Lower lobe of right lung (tissue), 2 donors: ENCODE data around the gene DLGAP4. TPM values are rescaled to one million over a fixed set of nuclear protein-coding genes. Genes with fewer than 3 reads are reported as not detected.
A peak's percentile ranks its signal among the peaks of the same experiment; 100 is the strongest.

Experiments used
- ATAC-seq, 2 donors: fragments of 200-7000 bp; cut with Tn5 transposase; one replicate each; pipeline ENCODE4 v1.9.1; 2020 to 2022; ENCODE audit warnings: mild to moderate bottlenecking in 2 of 2, moderate library complexity in 2 of 2
- DNase-seq: peaks from one replicate; pipeline ENCODE4 v3.0.0-alpha.2; 2020
- H3K27ac ChIP-seq: fragments of 200-600 bp; one replicate; pipeline ENCODE4 v1.8.0; 2022
- H3K27me3 ChIP-seq: fragments of 200-600 bp; one replicate; pipeline ENCODE4 v1.8.0; 2022; ENCODE audit warnings: low read depth
- H3K36me3 ChIP-seq: fragments of 200-600 bp; one replicate; pipeline ENCODE4 v1.8.0; 2022; ENCODE audit warnings: mild to moderate bottlenecking
- H3K4me1 ChIP-seq: fragments of 200-600 bp; one replicate; pipeline ENCODE4 v1.8.0; 2022
- H3K4me3 ChIP-seq: fragments of 200-600 bp; one replicate; pipeline ENCODE4 v1.8.0; 2022; ENCODE audit warnings: mild to moderate bottlenecking
- H3K9me3 ChIP-seq: fragments of 200-600 bp; one replicate; pipeline ENCODE4 v1.8.0; 2022
- intact Hi-C: fragments of 100-400 bp; cut with DNase I; formaldehyde crosslinking; loops from one replicate; pipeline ENCODE4 v1.11.0; 2022
- total RNA-seq: library from RNA; stranded (reverse); fragmentation: NEBNext Ultra II Directional; extraction: Animal tissue kit (Norgen Biotek cat#: 25700); gene quantifications from one replicate; pipeline ENCODE4 v1.2.1, GENCODE V29; 2021
- TF ChIP-seq, protein P1 (sequence below): fragments of 200-600 bp; IDR thresholded peaks from one replicate; pipeline ENCODE4 v1.8.0; 2022; ENCODE audit warnings: antibody characterized with exemption, mild to moderate bottlenecking
- donor health status: DM: no; HTN: yes; CAD: no; lungs with severe emphysema.

The DLGAP4 gene
- total RNA-seq, 1 donor from 2014 or later = 59.3 TPM

DNA sequence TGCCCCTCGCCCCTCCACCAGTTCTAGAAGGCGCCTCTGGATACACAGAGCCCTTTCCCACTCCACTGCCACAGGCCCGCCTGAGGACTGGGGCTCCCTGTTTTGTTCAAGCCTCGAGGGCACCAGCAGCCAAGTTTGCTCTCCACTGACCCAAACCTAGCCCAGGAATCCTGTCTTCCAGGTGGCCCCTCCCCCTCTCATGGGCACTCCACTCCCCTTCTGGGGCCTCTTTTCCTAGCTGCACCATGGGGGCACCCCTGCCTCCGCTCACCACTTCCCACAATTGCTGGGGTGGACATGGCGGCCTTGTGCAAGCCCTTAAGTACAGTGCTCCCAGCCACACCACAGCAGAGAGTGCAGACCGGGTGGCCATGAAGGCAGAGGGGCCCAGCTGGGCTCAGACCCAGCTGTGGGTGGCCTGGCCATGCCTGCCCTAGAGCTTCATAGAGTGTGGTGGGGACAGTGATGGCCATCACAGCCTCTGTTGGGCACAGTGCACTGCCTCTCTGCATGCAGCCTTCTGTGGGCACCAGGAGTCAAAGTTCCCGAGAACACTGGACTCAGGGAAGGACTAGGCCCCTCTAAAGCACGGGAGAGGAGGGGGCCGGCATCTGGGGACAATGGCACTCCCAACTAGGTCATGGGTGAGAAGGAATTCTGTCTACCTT lies 236.5 kb downstream of the DLGAP4 start:
- intact Hi-C loops = no loop called here
- Histone ChIP-seq H3K9me3 (no peaks in the 10 kb centered on the region), H3K4me3 (peak overlapping the region; percentile 65), H3K36me3 (peaks cover 25% of the 10 kb centered on the region), H3K27ac (peak overlapping the region; percentile 86), H3K4me1 (peaks cover 32% of the 10 kb centered on the region), H3K27me3 (no peaks in the 10 kb centered on the region)
- DNase-seq = no peak
- ATAC-seq = no peak
- TF ChIP-seq, protein P1, sequence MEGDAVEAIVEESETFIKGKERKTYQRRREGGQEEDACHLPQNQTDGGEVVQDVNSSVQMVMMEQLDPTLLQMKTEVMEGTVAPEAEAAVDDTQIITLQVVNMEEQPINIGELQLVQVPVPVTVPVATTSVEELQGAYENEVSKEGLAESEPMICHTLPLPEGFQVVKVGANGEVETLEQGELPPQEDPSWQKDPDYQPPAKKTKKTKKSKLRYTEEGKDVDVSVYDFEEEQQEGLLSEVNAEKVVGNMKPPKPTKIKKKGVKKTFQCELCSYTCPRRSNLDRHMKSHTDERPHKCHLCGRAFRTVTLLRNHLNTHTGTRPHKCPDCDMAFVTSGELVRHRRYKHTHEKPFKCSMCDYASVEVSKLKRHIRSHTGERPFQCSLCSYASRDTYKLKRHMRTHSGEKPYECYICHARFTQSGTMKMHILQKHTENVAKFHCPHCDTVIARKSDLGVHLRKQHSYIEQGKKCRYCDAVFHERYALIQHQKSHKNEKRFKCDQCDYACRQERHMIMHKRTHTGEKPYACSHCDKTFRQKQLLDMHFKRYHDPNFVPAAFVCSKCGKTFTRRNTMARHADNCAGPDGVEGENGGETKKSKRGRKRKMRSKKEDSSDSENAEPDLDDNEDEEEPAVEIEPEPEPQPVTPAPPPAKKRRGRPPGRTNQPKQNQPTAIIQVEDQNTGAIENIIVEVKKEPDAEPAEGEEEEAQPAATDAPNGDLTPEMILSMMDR = no peak

DNA sequence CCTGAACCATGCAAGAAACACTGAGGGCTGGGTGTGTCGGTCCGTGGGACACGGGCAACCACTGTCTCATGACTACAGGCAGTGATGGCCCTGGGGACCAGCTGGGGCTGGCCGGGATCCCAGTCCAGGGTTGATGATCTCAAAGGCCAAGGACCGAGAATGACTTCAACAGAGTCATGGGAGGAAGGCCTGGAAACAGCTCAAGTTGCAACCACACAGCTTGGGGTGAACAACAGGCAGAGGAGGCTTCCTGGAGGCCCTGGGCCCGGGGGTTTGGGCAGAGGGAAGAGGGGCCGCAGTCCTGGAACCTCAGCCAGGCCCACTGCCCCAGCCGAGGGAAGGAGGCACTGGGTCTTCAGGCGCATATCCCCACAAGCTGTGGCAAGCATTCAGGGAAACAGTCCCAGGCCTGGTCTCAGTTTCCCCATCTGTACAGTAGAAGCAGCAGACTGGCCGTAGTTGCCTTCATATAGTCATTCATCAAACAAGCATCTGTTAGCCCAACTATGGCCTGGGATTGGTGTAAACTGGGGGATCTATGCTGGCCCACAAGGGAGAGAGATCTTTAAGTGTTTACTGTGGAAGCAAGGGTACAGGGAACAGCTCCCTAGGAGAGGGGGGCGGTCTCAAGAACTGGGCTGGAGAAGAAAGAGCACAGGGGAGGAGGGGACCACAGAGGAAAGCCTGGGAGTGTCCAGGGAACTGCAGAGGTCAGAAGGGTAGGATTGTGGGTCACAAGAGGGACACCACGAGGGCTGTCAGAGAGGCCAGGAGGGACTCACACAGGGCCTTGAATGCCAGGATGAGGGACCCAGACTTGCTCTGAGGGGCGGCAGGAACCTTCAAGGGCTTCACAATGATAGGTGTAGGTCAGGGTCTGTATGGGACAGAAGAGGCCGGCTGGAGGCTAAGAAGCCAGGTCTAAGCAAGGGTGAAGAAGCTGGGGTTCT lies 237.3 kb downstream of the DLGAP4 start:
- DNase-seq (no peak), ATAC-seq (no peak)
- intact Hi-C loops = no loop called here
- H3K9me3 ChIP-seq = no peaks in the 10 kb centered on the region
- peaks cover 33% of the 10 kb centered on the region for H3K36me3 ChIP-seq
- peak overlapping the region; percentile 65 for H3K4me3 ChIP-seq
- TF ChIP-seq, protein P1 = no peak
- H3K27ac ChIP-seq = peak overlapping the region; percentile 64
- H3K27me3 ChIP-seq = no peaks in the 10 kb centered on the region
- peaks cover 32% of the 10 kb centered on the region for H3K4me1 ChIP-seq

DNA sequence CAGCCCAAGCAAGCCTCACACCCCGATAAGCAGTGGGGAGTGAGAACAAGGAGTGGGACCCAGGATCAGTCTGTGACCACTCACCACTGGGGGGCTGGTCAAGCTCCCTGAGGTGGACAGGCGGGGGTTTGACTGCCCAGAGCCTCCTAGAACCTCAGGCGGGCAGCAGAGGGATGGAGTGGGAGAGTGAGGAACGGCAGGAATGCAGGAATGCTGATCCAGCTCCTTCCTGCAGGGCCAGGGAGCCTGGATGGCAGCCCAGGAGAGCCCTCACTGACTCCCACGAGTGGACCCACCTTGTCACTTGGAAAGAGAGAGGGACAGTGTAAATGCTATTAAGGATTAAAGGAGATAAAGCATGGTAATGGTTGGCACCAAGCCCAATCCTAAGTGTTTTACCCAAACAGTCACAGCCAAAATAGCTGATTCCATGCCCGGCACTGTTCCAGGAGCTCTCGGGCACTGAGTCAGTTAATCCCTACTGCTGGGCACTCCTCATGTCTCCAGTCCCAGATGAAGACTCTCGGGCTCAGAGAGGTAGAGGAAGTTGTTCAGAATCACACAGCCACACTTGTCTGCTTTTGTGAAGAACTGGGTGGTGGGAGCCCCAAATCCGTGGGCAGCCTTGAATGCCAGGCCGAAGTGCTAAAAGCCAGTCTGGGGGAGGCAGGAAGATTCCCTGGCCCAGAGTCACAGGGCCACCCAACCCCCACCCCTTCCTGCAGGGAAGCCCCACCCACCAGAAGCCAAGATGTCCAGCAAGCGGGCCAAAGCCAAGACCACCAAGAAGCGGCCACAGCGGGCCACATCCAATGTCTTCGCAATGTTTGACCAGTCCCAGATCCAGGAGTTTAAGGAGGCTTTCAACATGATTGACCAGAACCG lies 238.2 kb downstream of the DLGAP4 start:
- H3K9me3 ChIP-seq = no peaks in the 10 kb centered on the region
- TF ChIP-seq, protein P1 = no peak
- H3K4me3 ChIP-seq = peak overlapping the region; percentile 65
- H3K27me3 ChIP-seq = no peaks in the 10 kb centered on the region
- peak; percentile 45 to 60 for ATAC-seq
- DNase-seq = peak; percentile 70
- intact Hi-C loops = no loop called here
- peaks cover 36% of the 10 kb centered on the region for H3K36me3 ChIP-seq
- H3K27ac ChIP-seq = peak overlapping the region; percentile 64
- peaks cover 32% of the 10 kb centered on the region for H3K4me1 ChIP-seq

DNA sequence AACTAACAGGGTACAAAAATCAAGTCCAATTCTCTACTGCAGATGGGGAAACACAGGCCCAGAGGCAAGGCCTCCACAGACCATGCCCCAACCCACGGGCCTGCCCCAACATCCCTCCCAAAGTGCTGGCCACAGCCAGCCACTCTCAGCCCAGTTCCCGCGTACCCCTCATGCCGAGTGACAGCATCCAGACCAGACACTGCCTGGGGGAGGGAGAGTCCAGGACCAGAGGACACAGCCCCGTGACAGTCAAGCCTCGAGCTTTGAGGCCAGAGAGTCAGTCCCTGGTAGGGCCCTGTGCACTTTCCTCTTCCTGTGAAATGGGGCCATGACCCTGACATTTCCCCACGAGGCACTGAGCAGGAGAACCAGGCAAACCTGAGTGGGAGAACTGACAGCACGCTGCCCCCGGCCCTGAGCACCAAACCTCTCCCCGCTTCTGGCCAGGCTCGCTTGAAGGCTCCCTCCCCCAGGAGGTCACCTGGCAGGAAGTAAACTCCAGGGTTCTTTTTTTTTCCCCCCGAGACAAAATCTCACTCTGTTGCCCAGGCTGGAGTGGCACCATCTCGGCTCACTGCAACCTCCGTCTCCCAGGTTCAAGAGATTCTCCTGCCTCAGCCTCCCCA lies 240.1 kb downstream of the DLGAP4 start:
- Histone ChIP-seq H3K4me1 (peaks cover 21% of the 10 kb centered on the region), H3K9me3 (no peaks in the 10 kb centered on the region), H3K4me3 (no peak overlapping the region), H3K27ac (no peak overlapping the region), H3K27me3 (no peaks in the 10 kb centered on the region), H3K36me3 (peaks cover 39% of the 10 kb centered on the region)
- TF ChIP-seq, protein P1 = no peak
- ATAC-seq (no peak), DNase-seq (no peak)
- intact Hi-C loops = no loop called here
